T-cell (primary cell): ENCODE measurements around the gene HECTD4. TPM values are rescaled to one million over a fixed set of nuclear protein-coding genes. Genes with fewer than 3 reads are reported as not detected.

Experiments used
- ATAC-seq, 4 experiments: fragments of 200-7000 bp in 3 of 4; fragments of 150-1000 bp in 1 of 4; cut with Tn5 transposase; replicated peaks in 1 of 4; 1 replicate in 3 of 4; 2 replicates in 1 of 4; pipeline ENCODE4 v1.10.0; 2021; ENCODE audit warnings: moderate library complexity in 3 of 4, mild to moderate bottlenecking in 2 of 4, moderate number of reproducible peaks in 1 of 4
- CTCF ChIA-PET, 2 donors: fragments of 300-600 bp; sonication (Branson Sonifier 250); formaldehyde crosslinking; loops; one replicate each; lab custom pipeline; 2022; ENCODE audit warnings: antibody characterized with exemption in 2 of 2; lab: Charles Lee
- POLR2A ChIA-PET, 2 donors: fragments of 300-600 bp; sonication (Branson Sonifier 250); formaldehyde crosslinking; loops; one replicate each; lab custom pipeline; 2022; ENCODE audit warnings: antibody characterized with exemption in 2 of 2; lab: Charles Lee
- DNase-seq, 35 experiments: peaks; one replicate each; pipeline versions ENCODE4 v3.0.0 to v3.0.0-alpha.2; 2013 to 2023
- H3K27ac ChIP-seq: one replicate; pipeline ENCODE4 v1.5.1; 2013; ENCODE audit warnings: low read length
- H3K27me3 ChIP-seq, 2 experiments: replicated peaks in 1 of 2; 1 replicate in 1 of 2; 2 replicates in 1 of 2; pipeline versions ENCODE4 v1.6.1 to v1.7.0; 2013; ENCODE audit warnings: low read length in 1 of 2, mixed read lengths in 1 of 2; ENCODE audit not compliant: control insufficient read depth in 2 of 2, insufficient read depth in 2 of 2; ENCODE audit errors: extremely low read depth in 1 of 2
- H3K36me3 ChIP-seq, 2 donors: 1 replicate in 1 of 2; 2 replicates in 1 of 2; pipeline versions ENCODE4 v1.6.1 to v1.7.0; 2013; ENCODE audit warnings: low read length in 1 of 2; ENCODE audit not compliant: control insufficient read depth in 2 of 2, insufficient read depth in 1 of 2; ENCODE audit errors: extremely low read depth in 1 of 2
- H3K4me1 ChIP-seq, 2 experiments: 1 replicate in 1 of 2; 2 replicates in 1 of 2; pipeline versions ENCODE4 v1.6.1 to v1.7.0; 2013; ENCODE audit warnings: low read length in 2 of 2, mixed read lengths in 1 of 2; ENCODE audit not compliant: insufficient read depth in 2 of 2, control insufficient read depth in 1 of 2; ENCODE audit errors: extremely low read depth in 1 of 2
- H3K4me3 ChIP-seq, 2 donors: 1 replicate in 1 of 2; 2 replicates in 1 of 2; pipeline versions ENCODE4 v1.5.1 to v1.7.0; 2013; ENCODE audit warnings: mild to moderate bottlenecking in 2 of 2, low read length in 1 of 2, moderate library complexity in 1 of 2; ENCODE audit not compliant: control insufficient read depth in 1 of 2; ENCODE audit errors: extremely low read depth in 1 of 2
- H3K9me3 ChIP-seq: 2 replicates; pipeline ENCODE4 v1.7.0; 2013
- H3K27ac Mint-ChIP-seq, 2 donors: one replicate each; pipeline ENCODE4 v1.8.0; 2020 to 2021; ENCODE audit warnings: mild to moderate bottlenecking in 2 of 2, mixed read lengths in 2 of 2
- H3K27me3 Mint-ChIP-seq, 2 donors: one replicate each; pipeline ENCODE4 v1.8.0; 2021 to 2022; ENCODE audit warnings: mixed read lengths in 2 of 2
- H3K36me3 Mint-ChIP-seq: one replicate; pipeline ENCODE4 v1.8.0; 2021; ENCODE audit warnings: mixed read lengths
- H3K4me1 Mint-ChIP-seq, 3 donors: one replicate each; pipeline ENCODE4 v1.8.0; 2020 to 2022; ENCODE audit warnings: mixed read lengths in 3 of 3, mild to moderate bottlenecking in 1 of 3
- H3K4me3 Mint-ChIP-seq, 3 donors: one replicate each; pipeline ENCODE4 v1.8.0; 2020 to 2022; ENCODE audit warnings: mild to moderate bottlenecking in 3 of 3, mixed read lengths in 3 of 3, moderate library complexity in 3 of 3
- H3K9me3 Mint-ChIP-seq, 3 donors: one replicate each; pipeline ENCODE4 v1.8.0; 2020 to 2022; ENCODE audit warnings: mixed read lengths in 3 of 3
- WGBS: methylation state at CpG from one replicate; pipeline ENCODE4 v1.1.5; 2013; ENCODE audit warnings: missing lambda C conversion rate; ENCODE audit not compliant: insufficient coverage; 5-methylcytosine and 5-hydroxymethylcytosine counted together
- total RNA-seq, 35 experiments: library from RNA in 6 of 35; stranded (reverse) in 6 of 35; fragments of 120-200 nt in 1 of 35; gene quantifications; one replicate each; pipeline versions ENCODE4 v1.2.1 to v1.2.4 and lab custom pipeline; 2013 to 2026

Gene HECTD4
- total RNA-seq, 5 donors from 2014 or later (not counting 1 experiment from before 2014, with no cell fraction given): 49.7 to 58.5 (median 53.7) TPM

DNA sequence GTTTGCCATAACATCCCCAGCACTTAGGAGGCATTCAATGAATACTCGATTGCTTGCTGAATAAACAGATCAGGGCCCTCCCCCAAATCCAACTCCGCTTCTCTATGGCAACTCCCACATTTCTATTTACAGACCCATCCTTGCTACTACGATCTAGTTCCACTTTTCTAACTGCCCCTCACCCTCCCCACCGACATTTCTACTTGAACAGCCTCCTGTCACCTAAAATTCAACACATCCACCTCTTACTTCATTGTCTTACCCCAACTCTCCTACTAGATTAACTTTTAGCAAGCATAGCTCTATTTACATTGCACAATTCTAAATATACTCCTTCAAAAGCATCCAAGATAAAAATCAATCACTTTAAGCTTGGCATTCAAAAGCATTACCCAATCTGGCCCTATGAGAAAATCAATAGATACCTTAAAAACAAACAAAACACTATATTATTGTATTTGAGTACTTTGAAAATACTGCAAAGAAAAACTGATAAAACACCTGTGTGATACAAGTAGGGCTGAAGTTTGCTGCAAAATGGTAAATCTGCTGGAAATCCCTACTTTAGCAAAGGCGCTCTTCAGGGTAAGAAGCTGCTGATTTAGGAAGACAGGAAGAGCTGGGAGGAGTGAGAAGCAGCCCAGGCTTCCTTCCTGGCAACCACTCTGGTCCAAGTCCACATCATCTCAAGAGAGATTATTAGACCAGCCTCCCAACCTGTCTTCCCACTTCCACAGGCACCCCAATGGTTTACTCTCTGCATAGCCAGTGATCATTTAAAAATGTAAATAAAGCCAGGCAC is 96.4 kb downstream of the HECTD4 start:
- Mint-ChIP-seq H3K9me3 (peaks cover 0 to 4% (median 2%) of the 10 kb centered on the region in 3 donors), H3K4me3 (no peak overlapping the region), H3K27me3 (no peaks in the 10 kb centered on the region), H3K27ac (no peak overlapping the region), H3K36me3 (peaks cover 14% of the 10 kb centered on the region), H3K4me1 (peaks cover 0 to 1% (median 0%) of the 10 kb centered on the region in 3 donors)
- DNase-seq: no peak
- Histone ChIP-seq H3K27ac (no peak overlapping the region), H3K27me3 (no peaks in the 10 kb centered on the region), H3K36me3 (peaks cover 2 to 3% of the 10 kb centered on the region in 2 donors), H3K4me1 (no peaks in the 10 kb centered on the region), H3K4me3 (no peak overlapping the region), H3K9me3 (no peaks in the 10 kb centered on the region)
- POLR2A ChIA-PET: interaction anchor here in 1 of 2 donors (0.6 kb wide), 1 partner anchor 125 kb away, joined by 3 read pairs; no protein-coding TSS in a partner anchor
- CTCF ChIA-PET: no interaction called here
- no peak for ATAC-seq
- WGBS: 97% methylated on average over 4 of the region's 5 CpGs

DNA sequence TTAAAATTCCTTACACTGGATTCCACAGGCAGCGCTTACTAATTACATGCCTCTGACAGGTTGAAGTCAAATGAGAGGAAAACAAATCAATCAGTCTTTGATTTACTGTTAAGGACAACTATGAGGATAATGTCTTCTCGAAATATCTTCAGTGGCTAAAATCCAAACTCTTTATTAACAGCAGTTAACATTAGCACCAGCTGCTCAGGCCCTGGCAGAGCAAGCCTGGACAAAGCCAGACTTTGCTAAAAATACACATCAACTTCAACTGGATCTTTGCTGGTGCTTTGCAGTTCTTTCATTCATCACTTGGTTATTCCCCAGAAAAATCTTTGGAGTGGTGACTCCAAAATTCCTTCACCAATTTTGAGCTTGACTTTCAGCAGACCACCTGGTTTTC is 98.7 kb downstream of the HECTD4 start:
- no peak overlapping the region for H3K4me3 Mint-ChIP-seq
- ChIA-PET CTCF (no interaction called here), POLR2A (interaction anchor here in 1 of 2 donors (0.6 kb wide), 1 partner anchor 11 kb away, joined by 5 read pairs; no protein-coding TSS in a partner anchor)
- no CpG with 5 or more reads among the region's 2 CpGs for WGBS
- no peak overlapping the region for H3K27ac Mint-ChIP-seq
- Histone ChIP-seq H3K9me3 (no peaks in the 10 kb centered on the region), H3K4me3 (no peak overlapping the region), H3K36me3 (peaks cover 1 to 5% of the 10 kb centered on the region in 2 donors), H3K27ac (no peak overlapping the region), H3K4me1 (no peaks in the 10 kb centered on the region), H3K27me3 (no peaks in the 10 kb centered on the region)
- DNase-seq: no peak
- no peaks in the 10 kb centered on the region for H3K27me3 Mint-ChIP-seq
- no peak for ATAC-seq
- peaks cover 0 to 1% (median 0%) of the 10 kb centered on the region in 3 donors for H3K4me1 Mint-ChIP-seq
- no peaks in the 10 kb centered on the region for H3K9me3 Mint-ChIP-seq
- peaks cover 11% of the 10 kb centered on the region for H3K36me3 Mint-ChIP-seq

DNA sequence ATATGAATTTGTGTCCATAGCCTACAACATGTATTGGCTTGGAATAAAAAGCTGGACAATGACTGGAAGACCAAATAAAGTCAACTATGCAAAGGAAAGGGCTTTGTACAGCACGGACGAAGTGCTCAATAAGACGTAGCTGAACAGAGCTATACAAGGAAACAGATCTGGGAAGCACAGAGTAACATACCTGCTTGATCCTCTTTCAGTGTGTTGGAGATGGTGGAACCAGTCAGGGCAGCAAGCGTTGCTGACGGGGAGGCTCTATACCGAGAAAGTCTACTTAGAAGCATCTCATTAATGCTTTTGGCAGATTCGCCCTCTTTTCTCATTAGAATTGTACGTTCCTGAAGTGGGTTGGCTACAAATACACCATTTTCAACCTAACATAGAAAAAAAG is 99.3 kb downstream of the HECTD4 start:
- Mint-ChIP-seq H3K4me3 (no peak overlapping the region), H3K27ac (no peak overlapping the region), H3K36me3 (peaks cover 13% of the 10 kb centered on the region), H3K4me1 (peaks cover 0 to 1% (median 0%) of the 10 kb centered on the region in 3 donors), H3K9me3 (no peaks in the 10 kb centered on the region), H3K27me3 (no peaks in the 10 kb centered on the region)
- no peak overlapping the region for H3K27ac ChIP-seq
- H3K27me3 ChIP-seq: no peaks in the 10 kb centered on the region
- no peak overlapping the region for H3K4me3 ChIP-seq
- no peaks in the 10 kb centered on the region for H3K9me3 ChIP-seq
- ChIA-PET POLR2A (no interaction called here), CTCF (no interaction called here)
- 100% methylated on average over 3 of the region's 8 CpGs for WGBS
- no peaks in the 10 kb centered on the region for H3K4me1 ChIP-seq
- DNase-seq (no peak), ATAC-seq (no peak)
- peaks cover 0 to 5% of the 10 kb centered on the region in 2 donors for H3K36me3 ChIP-seq

DNA sequence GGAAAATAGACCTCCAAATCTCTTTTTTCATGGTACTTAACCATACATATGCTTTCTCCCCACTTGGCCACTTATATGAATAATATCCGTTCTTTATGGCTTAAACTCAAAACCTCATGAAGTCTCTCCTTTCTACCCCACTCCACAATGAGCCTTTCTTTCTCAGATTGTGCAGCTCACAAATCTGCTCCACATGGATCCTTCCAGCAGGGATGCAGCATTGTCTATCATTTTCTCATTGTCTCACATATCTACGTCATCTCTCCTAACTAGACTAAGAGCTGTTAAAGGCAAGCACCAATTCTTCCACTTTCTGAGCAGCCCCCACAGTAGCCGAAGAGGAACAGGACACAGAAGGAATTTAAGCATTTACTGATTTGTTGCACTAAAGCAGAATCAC is 106.4 kb downstream of the HECTD4 start:
- peaks cover 9 to 21% of the 10 kb centered on the region in 2 donors for H3K36me3 ChIP-seq
- WGBS: 94% methylated on average over 3 of the region's 3 CpGs
- no peak overlapping the region for H3K4me3 ChIP-seq

DNA sequence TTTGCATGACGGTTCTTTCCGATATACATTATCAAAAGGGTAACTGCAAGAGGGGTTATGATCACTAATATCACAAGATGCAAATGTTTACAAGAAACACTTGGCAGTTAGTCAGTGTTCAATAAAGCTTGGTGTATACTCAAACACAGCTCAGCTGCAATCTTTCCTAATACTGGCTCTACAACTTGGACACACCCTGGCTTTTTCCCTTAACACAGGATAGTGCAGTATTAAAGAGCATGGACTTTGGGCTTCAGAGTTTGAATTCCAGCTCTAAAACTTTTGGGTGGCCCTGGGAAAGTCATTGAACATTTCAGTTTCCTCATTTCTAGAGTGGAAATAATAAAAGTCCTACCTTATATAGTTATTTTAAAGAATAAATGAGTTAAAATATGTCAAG is 107.0 kb downstream of the HECTD4 start:
- H3K27me3 ChIP-seq: no peaks in the 10 kb centered on the region
- no peak overlapping the region for H3K4me3 Mint-ChIP-seq
- no peak overlapping the region for H3K27ac ChIP-seq
- H3K36me3 ChIP-seq: peaks cover 11 to 27% of the 10 kb centered on the region in 2 donors
- no peaks in the 10 kb centered on the region for H3K27me3 Mint-ChIP-seq
- no peaks in the 10 kb centered on the region for H3K9me3 Mint-ChIP-seq
- H3K36me3 Mint-ChIP-seq: peaks cover 52% of the 10 kb centered on the region
- no peak overlapping the region for H3K27ac Mint-ChIP-seq
- H3K4me1 ChIP-seq: no peaks in the 10 kb centered on the region
- 90% methylated on average over 2 of the region's 2 CpGs for whole genome bisulfite sequencing
- no peaks in the 10 kb centered on the region for H3K9me3 ChIP-seq
- no peak for ATAC-seq
- CTCF ChIA-PET: no interaction called here
- POLR2A ChIA-PET: no interaction called here
- no peaks in the 10 kb centered on the region for H3K4me1 Mint-ChIP-seq
- no peak for DNase-seq
- H3K4me3 ChIP-seq: no peak overlapping the region

More for the DNA sequence above, 106.4 kb downstream of the HECTD4 start:
- Mint-ChIP-seq H3K9me3 (no peaks in the 10 kb centered on the region), H3K27ac (no peak overlapping the region), H3K4me1 (no peaks in the 10 kb centered on the region), H3K27me3 (no peaks in the 10 kb centered on the region), H3K36me3 (peaks cover 46% of the 10 kb centered on the region), H3K4me3 (no peak overlapping the region)
- Histone ChIP-seq H3K27me3 (no peaks in the 10 kb centered on the region), H3K9me3 (no peaks in the 10 kb centered on the region), H3K27ac (no peak overlapping the region), H3K4me1 (no peaks in the 10 kb centered on the region)
- ATAC-seq (no peak), DNase-seq (no peak)
- CTCF ChIA-PET: no interaction called here
- POLR2A ChIA-PET: no interaction called here

DNA sequence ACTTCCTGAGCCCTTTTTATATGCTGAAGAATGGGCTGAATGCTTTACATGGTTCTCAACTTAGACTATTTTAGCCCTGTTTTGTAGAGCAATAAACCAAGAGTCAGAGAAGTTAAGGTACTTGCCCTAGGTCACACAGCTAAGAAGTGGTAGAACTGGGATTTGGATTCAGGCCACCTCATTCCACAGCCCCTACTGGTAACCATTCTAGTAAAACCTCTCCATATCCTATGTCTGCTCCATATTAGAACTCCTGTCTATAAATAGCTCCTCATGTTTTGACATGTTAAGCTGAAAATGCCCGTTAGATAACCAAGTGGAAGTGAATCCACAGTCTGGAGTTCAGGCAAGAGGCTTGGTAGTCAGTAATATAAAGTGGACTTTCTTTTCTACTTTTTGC is 111.6 kb downstream of the HECTD4 start:
- no peak overlapping the region for H3K27ac Mint-ChIP-seq
- ATAC-seq (no peak), DNase-seq (no peak)
- no peaks in the 10 kb centered on the region for H3K27me3 Mint-ChIP-seq
- H3K36me3 ChIP-seq: peaks cover 14 to 49% of the 10 kb centered on the region in 2 donors
- no peak overlapping the region for H3K4me3 ChIP-seq
- H3K9me3 ChIP-seq: no peaks in the 10 kb centered on the region
- no peak overlapping the region for H3K27ac ChIP-seq
- H3K27me3 ChIP-seq: no peaks in the 10 kb centered on the region
- no peak overlapping the region for H3K4me3 Mint-ChIP-seq
- no peaks in the 10 kb centered on the region for H3K4me1 ChIP-seq
- H3K36me3 Mint-ChIP-seq: peaks cover 48% of the 10 kb centered on the region
- POLR2A ChIA-PET: no interaction called here
- no peaks in the 10 kb centered on the region for H3K4me1 Mint-ChIP-seq
- H3K9me3 Mint-ChIP-seq: no peaks in the 10 kb centered on the region
- CTCF ChIA-PET: no interaction called here
- WGBS: no CpG with 5 or more reads among the region's 1 CpG
